ENCODE results near the gene PPT2. TPM values are rescaled to one million over a fixed set of nuclear protein-coding genes. Genes with fewer than 3 reads are reported as not detected.

Gene PPT2
- total RNA-seq, 1 experiment from 2014 or later: 46.3 TPM

DNA sequence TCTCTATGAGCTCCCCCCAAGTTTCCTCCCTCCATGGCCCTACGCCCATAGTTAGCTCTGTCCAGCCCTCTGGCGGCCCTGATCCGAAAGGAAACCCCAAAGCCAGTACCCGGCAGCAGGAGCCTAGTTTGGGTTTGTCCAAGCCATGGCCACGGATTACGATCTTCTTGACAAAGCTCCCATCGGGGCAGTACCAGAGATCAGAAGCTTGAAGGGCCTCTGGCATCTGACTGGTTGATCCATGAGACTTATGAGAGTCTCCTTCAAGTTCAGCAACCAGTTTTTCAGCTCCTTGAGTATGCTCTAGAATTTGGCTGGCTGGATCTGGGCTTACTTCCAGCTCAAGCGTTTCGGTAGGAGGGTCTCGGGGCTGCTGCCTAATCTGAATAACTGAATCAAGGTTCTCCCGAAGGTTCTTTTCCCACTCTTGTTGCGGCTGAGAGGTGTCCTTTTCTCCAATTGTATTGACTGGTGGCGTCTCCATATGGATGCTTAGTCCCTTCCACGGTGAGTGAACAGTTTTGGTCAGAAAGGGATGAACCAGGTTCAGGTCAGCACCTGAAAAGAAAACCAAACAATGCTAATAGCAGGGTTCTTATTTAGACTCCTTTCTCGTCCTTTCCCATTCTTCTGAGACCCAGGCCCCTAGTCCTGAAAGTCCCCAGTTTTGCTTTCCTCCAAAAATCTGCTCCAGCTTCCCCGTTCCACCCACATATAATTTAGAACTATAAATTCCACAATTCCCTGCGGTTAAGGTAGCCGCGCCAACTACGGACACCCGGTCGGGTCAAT is 24.4 kb upstream of the PPT2 start:
- Mint-ChIP-seq H3K36me3 (ENCODE audit: insufficient read depth in 1 of 3, low read depth in 3 of 3) (peaks cover 4 to 16% (median 10%) of the 10 kb centered on the region in 3 experiments; a peak in 6 of 7 replicates), H3K27me3 (ENCODE audit: low read depth) (peaks cover 2% of the 10 kb centered on the region), H3K4me1 (peaks cover 22 to 35% of the 10 kb centered on the region in 2 experiments), H3K27ac (peak overlapping the region; percentile 93 to 97 (median 95); a peak in 6 of 7 replicates), H3K9me3 (no peaks in the 10 kb centered on the region), H3K4me3 (peak overlapping the region; percentile 88 to 99)
- Histone ChIP-seq H3K4ac (ENCODE audit: low read depth, low read length) (no peak overlapping the region), H3K9ac (ENCODE audit: extremely low read depth, insufficient read length, low read length) (peak overlapping the region; percentile 28), H3K18ac (ENCODE audit: insufficient read length, low read depth, low read length) (no peak overlapping the region), H2BK15ac (ENCODE audit: low read depth, low read length) (no peak overlapping the region), H2BK120ac (ENCODE audit: low read depth, low read length, poor library complexity, severe bottlenecking) (no peak overlapping the region), H4K5ac (ENCODE audit: insufficient read length, low read depth, low read length) (no peak overlapping the region), H3K27me3 (ENCODE audit: insufficient read depth, low read length) (no peaks in the 10 kb centered on the region), H3K23me2 (ENCODE audit: insufficient read length, low read depth, low read length, poor library complexity, severe bottlenecking) (peaks cover 3% of the 10 kb centered on the region), H3K27ac (ENCODE audit: insufficient read length, low read depth, low read length) (no peak overlapping the region), H4K20me1 (ENCODE audit: control insufficient read depth, insufficient read depth, insufficient read length) (no peaks in the 10 kb centered on the region), H3K4me2 (ENCODE audit: insufficient read depth, insufficient read length, low read length) (peak overlapping the region; percentile 79), H3K79me1 (ENCODE audit: insufficient read depth, low read depth, low read length, poor library complexity, severe bottlenecking) (no peaks in the 10 kb centered on the region), H3T11ph (ENCODE audit: low read length) (no peak overlapping the region), H3K4me1 (ENCODE audit: insufficient read depth, low read length) (no peaks in the 10 kb centered on the region), H2AFZ (ENCODE audit: low read length) (no peak overlapping the region), H3K9me3 (ENCODE audit: control insufficient read depth, low read depth, low read length) (no peaks in the 10 kb centered on the region), H2AK5ac (ENCODE audit: insufficient read length, low read length) (no peak overlapping the region), H3K56ac (ENCODE audit: insufficient read length, low read depth, low read length) (no peak overlapping the region), H2BK5ac (ENCODE audit: insufficient read length, low read length) (no peak overlapping the region), H4K8ac (replicated peaks; ENCODE audit: insufficient read length, low read depth, low read length) (no peak overlapping the region), H3K23ac (ENCODE audit: insufficient read length, low read depth, low read length) (no peak overlapping the region), H2BK12ac (ENCODE audit: insufficient read length, low read depth, low read length) (no peak overlapping the region), H4K91ac (ENCODE audit: insufficient read length, low read depth, low read length) (no peak overlapping the region), H3K79me2 (ENCODE audit: insufficient read depth, low read length) (no peaks in the 10 kb centered on the region), H3K14ac (ENCODE audit: insufficient read depth, low read length) (no peak overlapping the region), H2BK20ac (ENCODE audit: low read depth, low read length, poor library complexity, severe bottlenecking) (no peak overlapping the region)
- no peak for DNase-seq
- no peak for TF ChIP-seq CTCF (conservative IDR thresholded peaks at IDR 0.05)
- no CpG with 5 or more reads among the region's 22 CpGs for WGBS (ENCODE audit: extremely low coverage, insufficient read length, low lambda C conversion rate)
